AG10803 (cell line): ENCODE measurements around the gene XPR1.

Source experiments
- DNase-seq: peaks from one replicate; pipeline ENCODE4 v3.0.0; 2010; ENCODE audit warnings: low read depth
- H3K4me3 ChIP-seq: 2 replicates; pipeline ENCODE4 v1.5.1; 2011; ENCODE audit warnings: mild to moderate bottlenecking, low read length, control low read depth
- CTCF ChIP-seq: conservative IDR thresholded peaks from 2 replicates; pipeline ENCODE4 v1.5.1; 2011; ENCODE audit warnings: mild to moderate bottlenecking, low read length, control low read depth, inconsistent platforms

XPR1 gene

DNA sequence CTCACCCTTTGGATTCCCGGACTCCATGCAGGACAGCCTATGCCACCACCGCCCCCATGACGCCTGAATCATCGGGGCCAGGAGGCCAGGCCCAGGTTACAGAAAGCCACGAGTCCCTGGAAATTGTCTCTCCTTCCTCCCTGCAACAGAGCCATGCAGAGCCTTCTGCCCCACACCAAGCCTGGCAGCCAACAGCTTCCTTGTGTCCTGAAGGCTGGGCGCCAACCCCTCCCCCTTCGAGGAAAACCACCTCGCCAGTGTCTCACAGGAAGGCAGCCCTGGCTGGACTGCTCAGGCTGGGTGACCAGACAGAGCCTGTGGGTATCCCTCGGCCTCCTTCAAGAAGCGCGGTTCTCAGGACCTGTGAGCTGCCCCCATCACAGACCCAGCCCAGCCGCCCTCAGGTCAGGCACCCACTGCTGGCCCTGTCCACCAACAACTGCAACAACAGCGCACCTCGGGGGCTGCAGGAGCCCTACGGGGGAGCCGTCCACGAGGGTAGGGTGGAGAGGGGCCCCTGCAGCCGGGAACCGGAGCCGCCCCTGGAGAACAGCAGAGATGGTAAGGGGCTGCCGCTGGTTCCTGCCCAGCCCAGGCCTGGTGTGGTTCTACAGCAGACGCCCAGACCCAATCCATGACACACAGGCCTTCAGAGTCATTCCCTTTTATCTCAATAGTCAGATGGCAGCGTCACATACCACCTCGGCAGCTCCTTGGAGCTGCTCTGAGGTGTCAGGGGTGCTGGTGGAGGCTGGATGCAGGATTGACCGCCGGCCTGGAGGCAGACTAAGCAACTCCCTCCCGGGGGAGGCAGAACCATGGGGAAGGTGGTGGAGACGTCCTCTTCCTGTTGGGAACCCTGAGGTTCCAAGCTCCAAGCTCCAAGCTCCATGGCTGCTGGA is 304.5 kb downstream of the XPR1 start:
- H3K4me3 ChIP-seq, result no peak overlapping the region
- DNase-seq, result no peak
- no peak for TF ChIP-seq CTCF

- no peak for TF ChIP-seq CTCF
- no peak for DNase-seq
- H3K4me3 ChIP-seq, result no peak overlapping the region
Observed at GRCh38 chr1:180937012-180937372, 305.2 kb downstream of the XPR1 start.

- TF ChIP-seq CTCF, result no peak
- DNase-seq, result no peak
- H3K4me3 ChIP-seq, result no peak overlapping the region
Observed at GRCh38 chr1:180937624-180938225, 305.9 kb downstream of the XPR1 start.

DNA sequence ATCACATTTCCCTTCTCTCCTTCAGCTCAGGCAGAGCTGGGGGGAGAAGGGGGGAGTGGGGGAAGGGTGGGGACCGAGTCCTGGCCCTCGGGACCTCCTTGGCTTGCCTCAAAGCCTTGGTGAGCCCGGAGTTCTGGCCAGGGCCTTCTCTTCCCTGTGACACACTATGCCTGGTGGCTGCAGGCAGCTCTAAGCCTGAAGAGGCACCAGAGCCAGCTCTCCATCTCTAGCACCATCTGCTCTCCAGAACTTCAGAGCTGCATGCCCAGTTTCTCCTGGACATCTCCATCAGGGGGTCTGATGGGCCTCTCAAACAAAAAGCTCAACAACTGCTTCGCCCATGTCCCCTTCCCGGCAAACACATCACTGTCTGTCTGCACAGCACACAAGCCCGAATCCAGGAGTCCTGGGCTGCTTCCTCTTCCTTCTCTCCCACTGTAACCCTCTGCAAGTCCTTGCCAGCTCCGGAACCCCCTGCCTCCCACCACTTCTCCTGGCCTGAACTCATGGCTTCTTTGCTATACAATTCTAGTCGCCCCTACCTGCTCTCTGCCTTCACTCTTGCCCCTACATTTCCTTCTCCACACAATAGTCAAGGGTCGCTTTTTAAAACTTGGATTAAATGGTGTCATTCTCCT is 307.4 kb downstream of the XPR1 start:
- DNase-seq, result no peak
- H3K4me3 ChIP-seq, result no peak overlapping the region
- TF ChIP-seq CTCF, result no peak

DNA sequence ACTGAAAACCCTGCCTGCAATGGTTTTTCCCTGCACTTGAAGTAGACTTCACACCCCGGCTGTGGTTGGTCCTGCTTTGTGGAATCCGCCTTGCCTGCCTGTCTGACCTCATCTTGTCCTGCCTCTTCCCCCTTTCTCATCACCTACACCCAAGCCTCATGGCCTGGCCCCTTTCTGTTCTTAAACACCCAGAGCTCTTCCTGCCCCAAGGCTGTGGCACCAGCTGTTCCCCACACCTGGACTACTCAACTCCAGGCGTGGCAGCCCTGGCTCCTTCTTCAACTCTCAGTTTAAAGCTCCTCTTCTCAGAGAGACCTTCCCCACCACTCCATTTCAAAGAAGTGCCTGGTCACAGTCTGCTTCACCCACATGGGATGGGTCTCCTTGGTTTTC is 307.9 kb downstream of the XPR1 start:
- DNase-seq, result no peak
- H3K4me3 ChIP-seq, result no peak overlapping the region
- no peak for TF ChIP-seq CTCF
